HG02938 (cell line): ENCODE measurements around the gene ZNF300.
A peak's percentile ranks its signal among the peaks of the same experiment; 100 is the strongest.
"Not testable (repeated sequence)": the region's sequence is repeated elsewhere in the genome, so short reads cannot be mapped to it uniquely, and the experiment has no call there.

Experiments
- ATAC-seq: cut with Tn5 transposase; IDR thresholded peaks from one replicate; pipeline ENCODE4 v1.9.1; 2021; ENCODE audit warnings: mild to moderate bottlenecking, moderate library complexity; ENCODE audit not compliant: unreplicated experiment

ZNF300 gene

GRCh38 chr5:150904479-150905311, at the start of gene ZNF300:
Gene ZNF300 (minus strand): TSS chr5:150904980. CDS start chr5:150903155, 1,825 bp downstream.
- no peak for ATAC-seq

GRCh38 chr5:150948539-150948938, 43.8 kb upstream of the ZNF300 start:
- ATAC-seq = no peak

- no peak for ATAC-seq
These were observed 41.6 kb upstream of the ZNF300 start for GRCh38 chr5:150946351-150946905.

DNA sequence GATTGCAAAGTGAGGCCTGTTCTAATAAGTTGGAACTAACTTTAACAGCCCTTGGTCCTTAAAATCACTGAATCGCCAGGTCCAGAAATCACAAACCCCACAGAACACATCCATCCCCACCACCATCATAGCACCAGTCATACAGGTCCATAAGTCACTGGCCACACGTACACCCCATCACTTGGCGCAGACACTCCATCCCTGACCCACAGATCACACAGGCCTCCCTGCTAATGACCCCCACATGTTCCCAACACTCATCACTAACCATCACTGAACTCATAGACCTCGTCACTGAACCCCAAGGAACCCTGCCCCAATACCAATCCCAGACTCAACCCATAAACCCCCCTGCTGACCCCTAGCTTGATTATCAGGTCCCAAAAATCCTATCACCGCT, 41.2 kb upstream of the ZNF300 start:
- ATAC-seq = no peak

GRCh38 chr5:150945486-150945885, 40.7 kb upstream of the ZNF300 start:
- ATAC-seq = no peak

DNA sequence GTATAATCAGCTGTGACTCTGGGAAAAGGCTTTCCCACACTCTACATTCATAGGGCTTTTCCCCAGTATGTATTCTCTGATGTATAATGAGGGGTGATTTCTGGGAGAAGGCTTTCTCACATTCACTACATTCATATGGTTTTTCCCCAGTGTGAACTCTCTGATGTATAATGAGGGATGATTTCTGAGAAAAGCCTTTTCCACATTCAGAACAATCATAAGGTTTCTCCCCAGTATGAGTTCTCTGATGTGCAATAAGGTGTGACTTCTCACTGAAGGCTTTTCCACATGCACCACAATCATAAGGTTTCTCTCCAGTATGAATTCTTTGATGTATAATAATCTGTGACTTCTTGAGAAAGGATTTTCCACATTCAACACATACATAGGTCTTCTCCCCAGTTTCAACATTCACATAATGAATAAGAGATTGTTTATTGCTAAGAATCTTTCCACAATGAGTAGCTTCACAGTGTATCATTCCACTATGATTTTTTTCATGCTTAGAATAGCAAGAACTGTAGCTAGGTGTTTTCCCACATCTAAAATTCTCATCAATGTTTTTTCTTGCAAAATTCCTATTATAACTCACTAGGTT, 26.7 kb upstream of the ZNF300 start:
- ATAC-seq = no peak

GRCh38 chr5:150918613-150919012, 13.8 kb upstream of the ZNF300 start:
- no peak for ATAC-seq

DNA sequence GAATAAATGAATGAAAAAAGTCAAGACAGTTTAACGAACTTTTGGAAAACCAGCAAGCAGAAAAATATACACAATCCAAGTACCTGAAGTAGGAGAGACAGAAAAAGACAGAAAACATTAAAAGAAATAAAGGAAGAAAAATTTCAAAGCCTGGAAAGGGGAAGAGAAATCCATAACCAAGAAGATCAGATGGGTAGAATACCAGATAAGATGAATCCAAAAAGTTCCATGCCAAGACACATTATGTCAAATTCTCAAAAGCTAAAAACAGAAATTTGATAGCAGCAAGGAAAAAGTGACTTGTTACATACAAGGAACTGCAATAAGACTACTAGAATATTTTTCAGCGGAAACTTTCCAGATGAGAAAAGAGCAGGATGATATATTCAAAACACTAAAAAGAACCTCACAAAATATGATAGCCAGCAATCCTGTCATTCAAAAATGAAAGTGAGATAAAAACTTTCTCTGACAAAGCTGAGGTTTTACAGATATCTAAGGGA, 7.6 kb upstream of the ZNF300 start:
- no peak for ATAC-seq

- ATAC-seq = no peak
These were observed 518 bp upstream of the ZNF300 start for GRCh38 chr5:150905312-150905683.

DNA sequence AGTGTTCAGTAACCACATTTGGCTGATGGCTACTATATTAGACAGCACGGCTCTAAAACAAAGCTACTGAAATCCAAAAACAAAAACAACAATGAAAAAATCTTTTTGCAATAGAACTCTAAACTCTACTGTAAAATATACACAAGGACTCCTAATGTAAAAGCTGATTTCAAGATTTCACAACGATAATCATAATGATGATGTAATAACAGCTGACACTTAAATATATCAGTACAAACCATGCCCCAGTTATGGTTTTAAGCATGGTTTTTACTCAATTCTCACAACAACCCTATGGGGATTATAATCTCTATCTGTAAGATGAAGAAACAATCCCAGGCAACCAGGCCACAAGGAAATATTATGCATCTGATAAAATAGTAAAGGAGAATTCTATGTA, 3.3 kb downstream of the ZNF300 start:
- no peak for ATAC-seq

GRCh38 chr5:150895431-150896428, 9.1 kb downstream of the ZNF300 start:
- no peak for ATAC-seq

GRCh38 chr5:150879358-150879757, 25.4 kb downstream of the ZNF300 start:
- ATAC-seq = no peak

DNA sequence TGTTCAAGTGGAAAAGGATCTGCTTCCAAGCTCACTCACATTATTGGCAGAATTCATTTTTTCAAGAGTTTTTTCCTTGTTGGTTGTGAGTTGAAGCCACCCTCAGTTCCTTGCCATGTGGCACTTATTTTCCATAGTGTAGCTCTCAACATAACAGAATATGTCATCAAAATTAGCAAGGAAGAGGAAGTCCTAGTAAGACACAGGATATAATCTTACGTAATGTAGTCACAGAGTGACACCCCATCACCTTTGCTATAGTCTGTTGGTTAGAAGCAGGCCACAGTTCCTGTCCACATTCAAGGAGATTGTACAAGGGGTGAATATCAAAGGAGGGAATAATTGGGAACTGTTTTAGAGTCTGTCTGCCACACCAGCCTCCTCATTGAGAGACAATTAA, 42.7 kb downstream of the ZNF300 start:
- ATAC-seq = no peak

DNA sequence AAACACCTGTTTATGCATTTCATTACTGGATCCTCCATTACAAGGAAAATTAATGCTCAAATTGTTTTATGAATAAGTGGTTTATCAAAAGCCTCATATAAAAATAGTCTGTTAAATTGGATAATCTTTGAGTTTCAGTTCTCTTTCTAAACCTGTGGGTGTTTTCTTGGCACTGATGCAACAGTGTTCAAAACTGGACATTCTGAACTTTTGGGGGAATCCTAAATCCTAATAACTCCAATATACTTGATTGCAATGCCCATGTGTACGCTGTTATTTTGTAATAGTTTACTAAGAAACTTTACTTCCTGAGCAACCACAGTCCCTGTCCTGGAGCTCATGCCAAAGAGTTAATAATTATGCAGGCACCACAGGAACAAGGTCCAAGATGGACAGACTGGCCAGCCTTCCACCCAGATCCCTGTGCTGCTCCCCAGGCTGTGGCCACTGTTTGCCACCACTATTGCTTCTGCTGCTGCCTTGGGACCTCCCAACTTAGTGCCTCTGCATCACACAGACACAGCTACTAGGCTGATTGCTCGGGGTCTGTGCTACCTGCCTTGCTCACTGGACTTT, 44.4 kb downstream of the ZNF300 start:
- ATAC-seq = no peak

- ATAC-seq = not testable (repeated sequence)
These were observed 48.1 kb downstream of the ZNF300 start for GRCh38 chr5:150856700-150857099.

DNA sequence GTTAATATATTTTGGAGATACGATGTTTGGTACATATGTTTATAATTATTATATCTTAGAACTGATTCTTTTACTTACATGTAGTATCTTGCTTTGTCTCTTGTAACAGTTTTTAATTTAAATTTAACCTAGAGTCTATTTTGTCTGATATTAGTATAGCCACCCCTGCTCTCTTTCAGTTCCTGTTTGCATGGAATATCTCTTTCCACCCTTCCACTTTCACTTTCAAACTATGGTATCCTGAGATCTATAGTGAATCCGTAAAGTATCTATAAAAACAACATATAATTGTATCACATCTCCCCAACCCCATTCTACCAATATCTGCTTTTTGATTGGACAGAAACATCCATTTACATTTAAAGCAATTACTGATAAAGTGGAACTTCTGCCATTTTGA, 51.2 kb downstream of the ZNF300 start:
- ATAC-seq = peak; percentile 80

DNA sequence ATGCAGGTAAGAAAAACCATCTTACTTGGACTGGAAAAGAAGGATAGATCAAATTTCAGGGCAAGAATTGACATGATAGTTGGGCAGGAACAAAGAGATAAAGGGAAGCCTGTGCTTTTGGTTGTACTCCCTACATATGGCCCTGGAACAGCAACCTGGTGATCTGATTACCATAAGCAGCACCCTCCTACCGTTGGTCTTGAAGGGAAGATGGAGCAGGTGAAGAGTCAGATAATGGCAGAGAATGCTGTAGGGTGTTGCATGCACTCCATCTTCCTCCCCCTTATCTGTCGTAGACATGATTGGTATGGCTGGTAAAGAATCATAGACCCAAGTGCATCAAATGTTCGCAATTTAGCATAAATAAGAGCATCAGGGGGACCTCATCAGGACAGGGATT, 53.7 kb downstream of the ZNF300 start:
- no peak for ATAC-seq

DNA sequence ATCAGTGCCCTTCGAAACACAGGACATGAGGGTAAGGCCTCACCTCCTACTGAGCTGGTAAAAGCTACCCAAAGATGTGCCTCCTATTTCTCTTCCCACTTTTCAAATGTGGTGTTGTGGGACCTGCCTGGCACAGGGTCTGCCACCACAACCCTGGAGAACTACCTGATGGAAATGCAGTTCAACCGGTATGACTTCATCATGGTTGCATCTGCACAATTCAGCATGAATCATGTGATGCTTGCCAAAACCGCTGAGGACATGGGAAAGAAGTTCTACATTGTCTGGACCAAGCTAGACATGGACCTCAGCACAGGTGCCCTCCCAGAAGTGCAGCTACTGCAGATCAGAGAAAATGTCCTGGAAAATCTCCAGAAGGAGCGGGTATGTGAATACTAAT, 56.5 kb downstream of the ZNF300 start:
- ATAC-seq = no peak

- ATAC-seq = no peak
These were observed 57.5 kb downstream of the ZNF300 start for GRCh38 chr5:150847334-150847695.

DNA sequence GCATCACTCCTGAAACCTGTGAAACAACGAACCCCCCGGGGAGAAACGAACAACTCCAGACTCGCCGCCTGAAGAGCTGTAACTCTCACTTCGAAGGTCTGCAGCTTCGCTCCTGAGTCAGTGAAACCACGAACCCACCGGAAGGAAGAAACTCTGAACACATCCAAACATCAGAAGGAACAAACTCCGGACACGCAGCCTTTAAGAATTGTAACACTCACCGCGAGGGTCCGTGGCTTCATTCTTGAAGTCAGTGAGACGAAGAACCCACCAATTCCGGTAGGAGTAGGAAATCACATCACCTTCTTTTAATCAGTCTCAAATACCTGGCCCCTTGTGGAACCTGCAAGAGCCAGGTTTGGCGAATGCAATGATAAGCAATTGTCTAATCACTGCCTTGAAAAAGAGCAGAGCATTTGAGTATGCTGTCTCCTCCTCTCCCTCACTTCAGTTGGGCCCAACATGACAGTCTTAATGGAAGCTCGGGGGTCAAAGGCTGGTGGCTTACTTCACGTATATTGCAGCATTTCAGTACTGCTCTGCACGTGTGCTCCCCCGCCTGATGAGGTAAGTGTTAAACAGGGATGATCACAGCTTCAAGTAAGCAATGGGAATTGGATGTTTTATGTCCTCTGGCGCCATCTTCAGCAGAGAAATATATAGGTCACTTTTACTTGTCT, 58.0 kb downstream of the ZNF300 start:
- peak; percentile 88 for ATAC-seq
